HepG2 (cell line): ENCODE results near the gene SURF2. TPM values are rescaled to one million over a fixed set of nuclear protein-coding genes. Genes with fewer than 3 reads are reported as not detected.

Source experiments
- ATAC-seq: fragments of 200-7000 bp; cut with Tn5 transposase; 3 replicates; pipeline ENCODE4 v1.9.1; 2020; ENCODE audit warnings: mild to moderate bottlenecking, moderate library complexity
- BruUV-seq: library from RNA; stranded (reverse); fragments of 400-500 nt; replicated peaks from 2 replicates; lab custom pipeline; 2021; lab: Mats Ljungman, UMichigan
- CTCF ChIA-PET: fragments of 300-600 bp; formaldehyde crosslinking; extraction: SDS; loops from one replicate; lab custom pipeline; 2021; ENCODE audit warnings: low total read pairs, inconsistent platforms, low intra/inter-chr PET ratio; lab: Yijun Ruan, JAX
- POLR2A ChIA-PET: fragments of 350-600 bp; sonication (Branson Sonifier 250); formaldehyde crosslinking; loops from one replicate; lab custom pipeline; 2020; ENCODE audit warnings: antibody characterized with exemption, inconsistent platforms; lab: Yijun Ruan, JAX
- DNase-seq: peaks from one replicate; pipeline ENCODE4 v3.0.0-alpha.2; 2015; ENCODE audit warnings: low spot score
- FAIRE-seq: peaks from 3 replicates; lab custom pipeline; 2011; peaks lifted over from hg19 to GRCh38; lab: Jason Lieb, UNC
- H2AFZ ChIP-seq: one replicate; pipeline ENCODE4 v1.6.1; 2011; ENCODE audit warnings: low read length, inconsistent platforms
- H3K27ac ChIP-seq: fragments of 300-600 bp; 3 replicates; pipeline ENCODE4 v1.8.0; 2011; ENCODE audit warnings: mixed run types, mild to moderate bottlenecking, mixed read lengths, low read length, inconsistent platforms; ENCODE audit not compliant: insufficient read depth; ENCODE audit errors: extremely low read length
- H3K27me3 ChIP-seq, 2 experiments: fragments of 200-600 bp in 1 of 2; 2 replicates in 1 of 2; 3 replicates in 1 of 2; pipeline versions ENCODE4 v1.6.0 to v1.8.0; 2011; ENCODE audit warnings: low read length in 2 of 2, mild to moderate bottlenecking in 2 of 2, moderate library complexity in 2 of 2, inconsistent platforms in 1 of 2; ENCODE audit not compliant: insufficient read depth in 2 of 2, control insufficient read depth in 1 of 2
- H3K36me3 ChIP-seq, 2 experiments: fragments of 200-600 bp in 1 of 2; replicated peaks in 1 of 2; 2 replicates in 1 of 2; 3 replicates in 1 of 2; pipeline versions ENCODE4 v1.5.1 to v1.8.0; 2011; ENCODE audit warnings: low read length in 2 of 2, inconsistent platforms in 1 of 2; ENCODE audit not compliant: insufficient read depth in 2 of 2, control insufficient read depth in 1 of 2
- H3K4me1 ChIP-seq: 2 replicates; pipeline ENCODE4 v1.5.1; 2012; ENCODE audit warnings: low read length, inconsistent platforms; ENCODE audit not compliant: insufficient read depth
- H3K4me2 ChIP-seq: 2 replicates; pipeline ENCODE4 v1.6.0; 2011; ENCODE audit warnings: low read depth, low read length, inconsistent platforms
- H3K4me3 ChIP-seq, 3 experiments: fragments of 200-600 bp in 1 of 3; sonication (generic), shearing (Covaris generic) in 1 of 3; replicated peaks in 1 of 3; 2 replicates each; pipeline ENCODE4 v1.5.1; 2011 to 2016; ENCODE audit warnings: low read length in 3 of 3, inconsistent platforms in 2 of 3, low read depth in 2 of 3, mild to moderate bottlenecking in 2 of 3, control low read depth in 1 of 3, mixed read lengths in 1 of 3; ENCODE audit not compliant: insufficient read depth in 1 of 3
- H3K79me2 ChIP-seq: one replicate; pipeline ENCODE4 v1.6.1; 2011; ENCODE audit warnings: low read length, inconsistent platforms; ENCODE audit not compliant: insufficient read depth
- H3K9ac ChIP-seq: 2 replicates; pipeline ENCODE4 v1.6.0; 2011; ENCODE audit warnings: mild to moderate bottlenecking, low read depth, low read length, inconsistent platforms; ENCODE audit not compliant: insufficient read depth
- H3K9me3 ChIP-seq: 2 replicates; pipeline ENCODE4 v1.5.1; 2012; ENCODE audit warnings: mild to moderate bottlenecking, low read length
- H4K20me1 ChIP-seq: 2 replicates; pipeline ENCODE4 v1.6.0; 2011; ENCODE audit warnings: inconsistent platforms, mild to moderate bottlenecking, low read length, moderate library complexity; ENCODE audit not compliant: insufficient read depth
- GATAD2A ChIP-seq: IDR thresholded peaks from 2 replicates; pipeline ENCODE4 v1.6.1; 2016
- NKX3-1 ChIP-seq: sonication (generic); formaldehyde crosslinking; IDR thresholded peaks from 2 replicates; pipeline ENCODE4 v1.5.0; 2020; ENCODE audit warnings: missing genetic modification reagents
- PAWR ChIP-seq: sonication (generic); formaldehyde crosslinking; IDR thresholded peaks from 2 replicates; pipeline ENCODE4 v1.4.0; 2020; ENCODE audit warnings: missing genetic modification reagents, mild to moderate bottlenecking, borderline replicate concordance
- SAP130 ChIP-seq: IDR thresholded peaks from 2 replicates; pipeline ENCODE4 v1.6.1; 2016; ENCODE audit warnings: low read depth
- ZBTB25 ChIP-seq: IDR thresholded peaks from 2 replicates; pipeline ENCODE4 v1.6.1; 2018; ENCODE audit warnings: missing genetic modification reagents
- ZBTB26 ChIP-seq: IDR thresholded peaks from 2 replicates; pipeline ENCODE4 v1.6.1; 2016; ENCODE audit warnings: missing compliant biosample characterization, missing genetic modification reagents, borderline replicate concordance
- ZFX ChIP-seq: sonication (generic); formaldehyde crosslinking; IDR thresholded peaks from 2 replicates; pipeline ENCODE4 v1.4.0; 2020; ENCODE audit warnings: mild to moderate bottlenecking, low read depth, missing genetic modification reagents, moderate library complexity
- ZNF12 ChIP-seq: sonication (generic); formaldehyde crosslinking; IDR thresholded peaks from 2 replicates; pipeline ENCODE4 v1.5.0; 2020; ENCODE audit warnings: missing genetic modification reagents
- ZNF136 ChIP-seq: sonication (generic); formaldehyde crosslinking; IDR thresholded peaks from 2 replicates; pipeline ENCODE4 v1.8.1; 2022; ENCODE audit warnings: low read depth, mild to moderate bottlenecking, moderate library complexity, missing genetic modification reagents
- ZNF274 ChIP-seq: sonication (generic); formaldehyde crosslinking; IDR thresholded peaks from 2 replicates; pipeline ENCODE4 v1.5.1; 2020; ENCODE audit warnings: mild to moderate bottlenecking, missing genetic modification reagents
- ZNF33B ChIP-seq: sonication (generic); formaldehyde crosslinking; IDR thresholded peaks from 2 replicates; pipeline ENCODE4 v1.5.1; 2020; ENCODE audit warnings: mild to moderate bottlenecking, missing genetic modification reagents
- ZNF484 ChIP-seq: sonication (generic); formaldehyde crosslinking; IDR thresholded peaks from 2 replicates; pipeline ENCODE4 v1.5.1; 2020; ENCODE audit warnings: mild to moderate bottlenecking, low read depth, missing genetic modification reagents, borderline replicate concordance
- ZNF530 ChIP-seq: sonication (generic); formaldehyde crosslinking; IDR thresholded peaks from 2 replicates; pipeline ENCODE4 v1.5.0; 2020; ENCODE audit warnings: low read depth, mild to moderate bottlenecking, missing genetic modification reagents
- ZNF567 ChIP-seq: sonication (generic); formaldehyde crosslinking; IDR thresholded peaks from 2 replicates; pipeline ENCODE4 v1.8.1; 2023; ENCODE audit warnings: mild to moderate bottlenecking, missing genetic modification reagents, borderline replicate concordance
- ZNF619 ChIP-seq: sonication (generic); formaldehyde crosslinking; IDR thresholded peaks from 2 replicates; pipeline ENCODE4 v1.4.0; 2020; ENCODE audit warnings: mild to moderate bottlenecking, missing genetic modification reagents
- ZNF687 ChIP-seq: sonication (generic); formaldehyde crosslinking; IDR thresholded peaks from 2 replicates; pipeline ENCODE4 v1.5.1; 2020; ENCODE audit warnings: mild to moderate bottlenecking, missing genetic modification reagents, moderate library complexity
- ZNF704 ChIP-seq: sonication (generic); formaldehyde crosslinking; IDR thresholded peaks from 2 replicates; pipeline ENCODE4 v1.8.1; 2023; ENCODE audit warnings: mild to moderate bottlenecking, inconsistent platforms, moderate library complexity, missing genetic modification reagents, borderline replicate concordance
- WGBS: methylation state at CpG from one replicate; pipeline ENCODE4 v1.1.6; 2017; ENCODE audit warnings: low lambda C conversion rate; 5-methylcytosine and 5-hydroxymethylcytosine counted together
- in situ Hi-C: cut with HindIII; loops from 2 replicates; pipeline ENCODE4 v1.10.0; 2017; ENCODE audit warnings: low pct_unique_long_range_greater_than_20kb; ENCODE audit not compliant: extremely low pct_ligation_motif_present
- intact Hi-C: fragments of 100-400 bp; cut with micrococcal nuclease; formaldehyde crosslinking; loops from one replicate; pipeline ENCODE4 v1.10.0; 2022; ENCODE audit not compliant: unreplicated experiment
- polyA plus RNA-seq, 8 experiments: library from polyadenylated mRNA; depleted of rRNA in 3 of 8; stranded (reverse) in 7 of 8; unstranded in 1 of 8; fragments of >200 nt; fragmentation: Illumina TruSeq in 4 of 8; extraction: Trizol in 4 of 8; gene quantifications; 2 replicates each; pipeline versions ENCODE4 v1.2.1 to v1.2.3, GENCODE V29; 2011 to 2016; ENCODE audit warnings: low read depth in 4 of 8, missing spikeins in 1 of 8, mixed read lengths in 1 of 8; ENCODE audit not compliant: insufficient read depth in 1 of 8
- total RNA-seq, 5 experiments: library from RNA; depleted of rRNA; stranded (reverse); fragments of >200 nt; fragmentation: Illumina TruSeq; extraction: Trizol; gene quantifications; 2 replicates each; pipeline ENCODE4 v1.2.3, GENCODE V29; 2016; ENCODE audit warnings: low read depth in 1 of 5

Gene SURF2
- total and polyA plus RNA-seq, 2 of the 13 experiments (the other 11 are each of a cell fraction or from before 2014, with no cell fraction given): 6.3 to 13.6 TPM

GRCh38 chr9:133384736-133385321 is 28.5 kb downstream of the SURF2 start:
- intact Hi-C loops: no loop called here
- ChIA-PET POLR2A (interaction anchor here (0.9 to 3.7 kb wide), 5 partner anchors 10 to 74 kb away, joined by 4 to 18 read pairs (median 4); partner anchors contain the start of genes MED22, RPL7A, SURF1 and SURF2), CTCF (no interaction called here)
- peak; percentile 35 for DNase-seq
- 21% methylated on average over 7 of the region's 17 CpGs for WGBS
- no peak for FAIRE-seq
- Histone ChIP-seq H2AFZ (no peak overlapping the region), H4K20me1 (no peaks in the 10 kb centered on the region), H3K79me2 (no peaks in the 10 kb centered on the region), H3K9ac (peak overlapping the region; percentile 33), H3K27me3 (no peaks in the 10 kb centered on the region), H3K4me1 (peaks cover 65% of the 10 kb centered on the region), H3K4me2 (peak overlapping the region; percentile 78), H3K4me3 (peak overlapping the region in 2 of 3 experiments; percentile 24 to 52; a peak in 4 of 6 replicates), H3K36me3 (no peaks in the 10 kb centered on the region), H3K9me3 (peaks cover 10% of the 10 kb centered on the region; the same call in 1 of the 2 replicates), H3K27ac (no peak overlapping the region)
- ATAC-seq: peak; percentile 34
- in situ Hi-C loops: no loop called here
- BruUV-seq: no TSS peak
- TF ChIP-seq ZNF619 (CRISPR knock-in tag) (no peak), ZNF33B (no peak), SAP130 (CRISPR knock-in tag) (0 out of 2 replicates have a peak, but pooled peaks have one; percentile 4), ZNF530 (CRISPR knock-in tag) (no peak), ZNF136 (CRISPR knock-in tag) (0 out of 2 replicates have a peak, but pooled peaks have one; percentile 25), PAWR (CRISPR knock-in tag) (no peak), ZBTB26 (peak; percentile 95), ZNF12 (CRISPR knock-in tag) (no peak), ZNF484 (no peak), ZFX (peak; percentile 60), ZNF274 (CRISPR knock-in tag) (0 out of 2 replicates have a peak, but pooled peaks have one; percentile 20), ZNF687 (CRISPR knock-in tag) (peak; percentile 79), GATAD2A (CRISPR knock-in tag) (peak; percentile 17; the same call in 1 of the 2 replicates), ZNF567 (0 out of 2 replicates have a peak, but pooled peaks have one; percentile 33), ZBTB25 (CRISPR knock-in tag) (no peak), ZNF704 (CRISPR knock-in tag) (0 out of 2 replicates have a peak, but pooled peaks have one; percentile 37), NKX3-1 (no peak)
